DND-41 (cell line): ENCODE data around the gene GNAT1.

Source experiments
- ATAC-seq: fragments of 200-7000 bp; cut with Tn5 transposase; 3 replicates; pipeline ENCODE4 v1.9.1; 2021; ENCODE audit warnings: low read depth; ENCODE audit not compliant: insufficient read depth
- DNase-seq: peaks from one replicate; pipeline ENCODE4 v3.0.0-alpha.2; 2020
- H2AFZ ChIP-seq: 2 replicates; pipeline ENCODE4 v1.6.0; 2012; ENCODE audit warnings: low read depth, low read length
- H3K27ac ChIP-seq: 2 replicates; pipeline ENCODE4 v1.5.1; 2012; ENCODE audit warnings: low read length, inconsistent platforms
- H3K27me3 ChIP-seq: fragments of 200-600 bp; sonication (generic); 2 replicates; pipeline ENCODE4 v1.6.0; 2012; ENCODE audit warnings: low read length, mild to moderate bottlenecking, inconsistent platforms; ENCODE audit not compliant: insufficient read depth, poor library complexity
- H3K36me3 ChIP-seq: 2 replicates; pipeline ENCODE4 v1.5.1; 2012; ENCODE audit warnings: low read length, inconsistent platforms; ENCODE audit not compliant: insufficient read depth
- H3K4me1 ChIP-seq: 2 replicates; pipeline ENCODE4 v1.5.1; 2012; ENCODE audit warnings: mild to moderate bottlenecking, low read length; ENCODE audit not compliant: insufficient read depth
- H3K4me2 ChIP-seq: 2 replicates; pipeline ENCODE4 v1.6.0; 2012; ENCODE audit warnings: mild to moderate bottlenecking, moderate library complexity, low read length, inconsistent platforms; ENCODE audit not compliant: insufficient read depth
- H3K4me3 ChIP-seq, 2 experiments: fragments of 200-600 bp in 1 of 2; shearing (Covaris generic) in 1 of 2; 2 replicates each; pipeline ENCODE4 v1.5.1; 2012 to 2016; ENCODE audit warnings: inconsistent platforms in 2 of 2, low read length in 2 of 2, mild to moderate bottlenecking in 2 of 2, low read depth in 1 of 2, moderate library complexity in 1 of 2
- H3K79me2 ChIP-seq: 2 replicates; pipeline ENCODE4 v1.6.0; 2012; ENCODE audit warnings: low read length, inconsistent platforms; ENCODE audit not compliant: insufficient read depth
- H3K9ac ChIP-seq: 2 replicates; pipeline ENCODE4 v1.6.0; 2012; ENCODE audit warnings: low read depth, mild to moderate bottlenecking, inconsistent platforms, low read length, moderate library complexity
- H3K9me3 ChIP-seq: 2 replicates; pipeline ENCODE4 v1.5.1; 2012; ENCODE audit warnings: low read length, moderate library complexity, mild to moderate bottlenecking, inconsistent platforms; ENCODE audit not compliant: insufficient read depth, severe bottlenecking
- H4K20me1 ChIP-seq: 2 replicates; pipeline ENCODE4 v1.6.0; 2012; ENCODE audit warnings: low read length; ENCODE audit not compliant: insufficient read depth
- EZH2 ChIP-seq: IDR thresholded peaks from 3 replicates; pipeline ENCODE4 v1.6.1; 2012; ENCODE audit warnings: borderline replicate concordance, low read depth, mild to moderate bottlenecking, moderate library complexity, low read length, inconsistent platforms; ENCODE audit not compliant: severe bottlenecking
- TF ChIP-seq, protein P1 (sequence below): IDR thresholded peaks from 2 replicates; pipeline ENCODE4 v1.5.1; 2012; ENCODE audit warnings: borderline replicate concordance, low read length, moderate library complexity, mild to moderate bottlenecking; ENCODE audit not compliant: poor library complexity, severe bottlenecking; ENCODE audit errors: extremely low read depth

GNAT1 gene

DNA sequence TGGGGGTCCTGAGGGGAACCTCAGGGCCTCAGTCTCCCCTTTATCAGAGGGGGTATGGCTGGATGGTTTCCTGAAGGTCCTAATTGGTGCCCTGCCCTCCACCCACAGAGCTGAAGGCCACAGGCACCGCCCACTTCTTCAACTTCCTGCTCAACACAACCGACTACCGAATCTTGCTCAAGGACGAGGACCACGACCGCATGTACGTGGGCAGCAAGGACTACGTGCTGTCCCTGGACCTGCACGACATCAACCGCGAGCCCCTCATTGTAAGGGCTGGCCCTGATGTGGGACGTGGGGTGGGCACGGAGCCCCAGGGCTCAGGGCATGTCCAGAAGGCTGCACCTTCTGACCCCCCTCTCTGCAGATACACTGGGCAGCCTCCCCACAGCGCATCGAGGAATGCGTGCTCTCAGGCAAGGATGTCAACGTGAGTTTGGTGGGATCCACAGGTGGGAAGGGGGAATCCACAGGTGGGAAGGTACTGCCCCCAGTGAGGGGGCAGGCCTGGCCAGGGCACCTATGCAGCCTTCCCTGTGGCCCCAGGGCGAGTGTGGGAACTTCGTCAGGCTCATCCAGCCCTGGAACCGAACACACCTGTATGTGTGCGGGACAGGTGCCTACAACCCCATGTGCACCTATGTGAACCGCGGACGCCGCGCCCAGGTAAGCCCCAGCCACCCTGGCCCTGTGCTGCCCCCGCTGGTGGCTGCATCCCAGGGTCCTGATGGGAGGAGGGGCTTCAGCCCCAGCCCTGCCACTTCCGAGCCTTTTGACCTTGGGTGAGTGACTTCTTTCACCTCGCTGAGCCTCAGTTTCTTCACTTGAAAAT, 17.5 kb upstream of the GNAT1 start:
- ATAC-seq, result peak; percentile 56; the same call in 2 of the 3 replicates
- no peaks in the 10 kb centered on the region for H3K4me1 ChIP-seq
- H3K79me2 ChIP-seq, result no peaks in the 10 kb centered on the region
- H3K9ac ChIP-seq, result no peak overlapping the region
- no peak for DNase-seq
- H3K4me2 ChIP-seq, result no peak overlapping the region
- no peak overlapping the region for H3K27ac ChIP-seq
- H3K9me3 ChIP-seq, result no peaks in the 10 kb centered on the region
- H3K4me3 ChIP-seq, result no peak overlapping the region
- H2AFZ ChIP-seq, result peak overlapping the region; percentile 19; the same call in 1 of the 2 replicates
- TF ChIP-seq, protein P1, sequence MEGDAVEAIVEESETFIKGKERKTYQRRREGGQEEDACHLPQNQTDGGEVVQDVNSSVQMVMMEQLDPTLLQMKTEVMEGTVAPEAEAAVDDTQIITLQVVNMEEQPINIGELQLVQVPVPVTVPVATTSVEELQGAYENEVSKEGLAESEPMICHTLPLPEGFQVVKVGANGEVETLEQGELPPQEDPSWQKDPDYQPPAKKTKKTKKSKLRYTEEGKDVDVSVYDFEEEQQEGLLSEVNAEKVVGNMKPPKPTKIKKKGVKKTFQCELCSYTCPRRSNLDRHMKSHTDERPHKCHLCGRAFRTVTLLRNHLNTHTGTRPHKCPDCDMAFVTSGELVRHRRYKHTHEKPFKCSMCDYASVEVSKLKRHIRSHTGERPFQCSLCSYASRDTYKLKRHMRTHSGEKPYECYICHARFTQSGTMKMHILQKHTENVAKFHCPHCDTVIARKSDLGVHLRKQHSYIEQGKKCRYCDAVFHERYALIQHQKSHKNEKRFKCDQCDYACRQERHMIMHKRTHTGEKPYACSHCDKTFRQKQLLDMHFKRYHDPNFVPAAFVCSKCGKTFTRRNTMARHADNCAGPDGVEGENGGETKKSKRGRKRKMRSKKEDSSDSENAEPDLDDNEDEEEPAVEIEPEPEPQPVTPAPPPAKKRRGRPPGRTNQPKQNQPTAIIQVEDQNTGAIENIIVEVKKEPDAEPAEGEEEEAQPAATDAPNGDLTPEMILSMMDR, result peak; percentile 21
- no peak for TF ChIP-seq EZH2
- no peaks in the 10 kb centered on the region for H4K20me1 ChIP-seq
- no peaks in the 10 kb centered on the region for H3K36me3 ChIP-seq
- no peaks in the 10 kb centered on the region for H3K27me3 ChIP-seq

DNA sequence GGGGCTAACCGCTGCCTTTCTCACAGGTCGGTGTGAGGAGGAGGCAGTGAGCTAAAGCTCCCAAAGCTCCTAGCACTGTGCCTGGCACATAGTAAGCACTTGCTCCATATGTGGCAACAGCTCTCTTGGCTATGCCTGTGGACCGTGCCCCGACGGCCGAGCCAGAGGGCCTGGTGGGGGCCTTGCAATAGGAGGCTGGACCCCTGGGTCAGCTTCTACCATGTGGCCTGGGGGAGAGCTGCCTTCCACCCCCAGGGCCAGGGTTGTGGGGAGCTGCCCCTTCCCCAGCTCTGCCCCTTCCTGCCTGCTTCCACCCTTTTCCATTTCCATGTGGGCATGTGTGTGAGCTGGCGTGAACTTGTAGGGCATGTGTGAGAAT, 16.9 kb upstream of the GNAT1 start:
- Histone ChIP-seq H3K36me3 (no peaks in the 10 kb centered on the region), H3K27ac (no peak overlapping the region), H3K4me3 (no peak overlapping the region), H3K4me2 (no peak overlapping the region), H2AFZ (no peak overlapping the region), H3K79me2 (no peaks in the 10 kb centered on the region), H3K9ac (no peak overlapping the region), H3K27me3 (no peaks in the 10 kb centered on the region), H4K20me1 (no peaks in the 10 kb centered on the region), H3K4me1 (no peaks in the 10 kb centered on the region), H3K9me3 (no peaks in the 10 kb centered on the region)
- ATAC-seq (no peak), DNase-seq (no peak)
- TF ChIP-seq EZH2, result no peak
- TF ChIP-seq, protein P1, result no peak

- Histone ChIP-seq H3K4me2 (no peak overlapping the region), H2AFZ (no peak overlapping the region), H3K4me3 (no peak overlapping the region), H3K4me1 (no peaks in the 10 kb centered on the region), H3K36me3 (no peaks in the 10 kb centered on the region), H3K9ac (no peak overlapping the region), H3K27me3 (no peaks in the 10 kb centered on the region), H3K79me2 (no peaks in the 10 kb centered on the region), H4K20me1 (no peaks in the 10 kb centered on the region), H3K27ac (no peak overlapping the region), H3K9me3 (no peaks in the 10 kb centered on the region)
- DNase-seq, result no peak
- no peak for ATAC-seq
- TF ChIP-seq, protein P1, result no peak
- no peak for TF ChIP-seq EZH2
Observed at GRCh38 chr3:50174947-50175524, 16.4 kb upstream of the GNAT1 start.
